ENCODE measurements around the gene GSAP.

Gene GSAP

DNA sequence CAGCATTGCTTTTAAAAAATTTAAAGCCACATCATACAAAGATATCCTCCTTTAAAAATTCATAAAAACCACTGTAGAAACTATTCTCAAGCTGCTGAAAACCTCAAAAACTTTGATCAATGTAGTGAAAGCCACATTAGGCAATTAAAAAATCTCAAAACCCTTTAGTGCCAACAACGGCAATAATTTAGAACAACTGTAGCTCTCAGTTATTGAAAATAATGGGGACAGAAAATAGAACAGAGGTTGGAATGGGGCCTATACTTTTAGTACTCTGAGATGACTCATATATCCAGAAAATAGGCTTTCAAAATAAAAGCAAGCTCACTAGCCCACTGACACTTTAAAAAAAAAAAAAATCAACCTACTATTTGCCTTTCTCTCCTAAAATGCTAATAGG is 87.5 kb downstream of the GSAP start:
- no peak for DNase-seq (ENCODE audit: low spot score)

DNA sequence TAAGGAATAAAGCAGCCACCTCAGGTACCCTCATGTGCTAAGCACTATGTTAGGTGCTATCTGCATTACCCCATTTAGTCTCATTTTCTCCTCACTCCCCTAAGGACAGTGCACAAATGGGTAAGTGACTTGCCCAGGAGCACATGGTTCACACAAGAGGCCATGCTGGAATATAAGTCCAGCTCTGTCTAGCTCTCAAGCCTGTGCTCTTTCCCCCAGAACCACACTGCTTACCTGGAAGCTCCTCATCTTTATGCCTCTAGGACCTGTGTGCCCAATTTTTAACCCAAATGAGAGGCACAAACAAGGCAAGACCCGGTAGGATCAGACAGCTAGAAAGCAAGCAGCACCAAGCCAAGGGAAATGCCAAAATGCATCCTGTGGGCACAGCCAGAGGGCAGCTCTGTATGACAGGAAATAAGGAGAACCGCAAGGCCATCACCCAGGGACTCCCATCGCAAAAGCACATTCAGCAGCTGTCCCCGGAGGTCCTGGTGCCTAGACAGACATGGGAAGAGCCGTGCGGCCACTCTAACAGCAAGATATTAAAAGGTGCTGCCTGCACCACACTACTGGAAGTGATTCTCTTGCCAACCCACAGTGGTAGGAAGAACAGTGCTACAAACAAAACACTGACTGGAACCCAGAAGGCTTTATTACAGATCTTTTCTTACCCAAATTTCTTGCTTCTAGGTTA is 88.1 kb downstream of the GSAP start:
- peak; percentile 17 for DNase-seq (ENCODE audit: low spot score)

DNA sequence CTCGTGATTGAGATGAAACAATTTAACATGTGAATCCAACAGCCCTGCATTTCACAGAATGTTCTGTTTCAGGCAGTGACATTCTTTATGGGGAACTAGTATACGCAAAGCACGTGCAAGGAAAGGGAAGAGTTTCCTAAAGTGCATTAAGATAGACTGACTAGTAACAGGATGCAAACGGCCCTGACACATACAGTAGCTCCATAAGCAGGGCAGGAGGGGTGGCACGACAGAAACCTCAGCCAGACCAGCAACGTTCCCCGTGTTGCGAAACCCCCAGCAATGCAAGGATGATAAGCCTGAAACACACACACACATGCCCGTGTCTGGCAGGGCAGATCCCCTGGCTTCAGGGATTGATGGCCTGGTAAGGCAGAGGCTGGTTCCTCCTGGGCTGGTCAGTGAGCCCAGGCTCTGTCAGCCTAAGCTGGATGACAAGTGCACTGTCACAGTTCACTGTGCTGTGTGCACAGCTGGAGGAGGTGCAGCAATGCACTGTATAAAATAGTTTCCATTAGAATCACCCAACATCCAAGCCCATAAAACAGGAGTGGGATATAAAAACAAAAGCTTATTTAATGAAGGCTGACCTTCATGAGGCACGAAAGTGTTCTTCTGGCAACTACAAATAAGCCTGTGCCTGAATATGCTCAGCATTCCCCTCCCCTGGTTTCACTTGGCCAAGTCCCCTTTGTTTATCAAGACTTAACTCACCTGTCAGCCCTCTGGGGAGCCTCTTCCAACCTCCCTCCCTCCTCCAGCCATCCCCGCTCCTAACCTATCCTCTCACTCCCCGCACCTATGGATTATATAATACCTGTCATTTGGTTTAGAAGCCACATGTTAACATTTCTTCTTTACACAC is 88.8 kb downstream of the GSAP start:
- no peak for DNase-seq (ENCODE audit: low spot score)

DNA sequence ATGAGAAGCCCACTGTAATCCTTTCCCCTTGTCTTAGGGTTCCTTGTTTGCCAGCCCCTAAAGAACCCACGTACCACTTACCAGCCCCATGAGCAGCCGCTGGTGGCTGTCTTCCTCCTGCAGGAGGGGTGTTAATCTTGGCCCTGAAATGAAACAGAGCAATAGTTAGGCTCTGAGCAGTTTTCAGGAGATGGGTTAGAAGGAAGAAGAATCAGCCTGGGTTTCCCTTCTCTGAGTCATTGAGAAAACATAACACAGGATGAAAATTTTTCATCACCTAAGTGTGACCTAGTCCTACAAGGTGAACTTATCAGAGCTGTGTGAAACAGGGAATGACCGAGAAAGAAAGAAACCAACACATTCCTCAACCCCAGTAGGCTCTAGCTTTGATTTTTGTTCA is 90.0 kb downstream of the GSAP start:
- DNase-seq (ENCODE audit: low spot score): no peak

DNA sequence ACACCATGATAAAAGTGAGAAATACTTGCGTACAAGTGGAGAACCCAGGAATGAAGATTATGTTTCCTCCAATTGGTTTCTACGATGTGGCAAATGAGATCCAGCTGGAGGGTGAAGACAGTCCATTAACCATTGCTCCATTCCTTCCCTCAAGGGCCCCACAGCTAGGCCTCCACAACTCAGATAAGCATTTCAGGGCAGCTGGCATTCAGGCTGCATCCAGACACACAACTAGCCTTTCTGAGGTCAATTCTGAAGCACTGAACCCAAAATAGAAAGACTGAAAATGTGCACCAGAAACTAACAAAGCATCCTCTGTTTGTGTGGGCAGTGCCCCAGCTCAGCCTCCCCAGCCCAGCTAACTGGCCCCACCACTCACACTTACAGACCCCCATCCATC is 94.8 kb downstream of the GSAP start:
- no peak for DNase-seq (ENCODE audit: low spot score)

DNA sequence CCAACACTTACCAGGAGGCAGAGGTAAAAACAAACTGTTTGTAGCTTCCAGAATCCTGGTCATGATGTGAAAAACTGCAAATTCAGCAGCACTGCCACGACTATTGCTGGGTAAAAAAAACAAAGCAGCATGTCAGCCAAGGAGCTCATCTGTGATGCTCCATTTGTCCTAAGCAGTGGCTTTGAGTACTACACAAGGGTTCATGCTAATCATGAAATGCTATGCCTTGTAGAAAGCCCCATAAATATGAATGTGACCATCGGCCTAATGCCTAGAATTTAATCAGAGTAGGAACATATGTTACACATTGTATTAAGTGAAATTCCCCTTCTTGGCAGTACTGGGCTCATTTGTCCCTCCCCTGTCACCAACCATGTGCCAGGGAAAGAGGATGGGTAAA is 95.4 kb downstream of the GSAP start:
- DNase-seq (ENCODE audit: low spot score): no peak

DNA sequence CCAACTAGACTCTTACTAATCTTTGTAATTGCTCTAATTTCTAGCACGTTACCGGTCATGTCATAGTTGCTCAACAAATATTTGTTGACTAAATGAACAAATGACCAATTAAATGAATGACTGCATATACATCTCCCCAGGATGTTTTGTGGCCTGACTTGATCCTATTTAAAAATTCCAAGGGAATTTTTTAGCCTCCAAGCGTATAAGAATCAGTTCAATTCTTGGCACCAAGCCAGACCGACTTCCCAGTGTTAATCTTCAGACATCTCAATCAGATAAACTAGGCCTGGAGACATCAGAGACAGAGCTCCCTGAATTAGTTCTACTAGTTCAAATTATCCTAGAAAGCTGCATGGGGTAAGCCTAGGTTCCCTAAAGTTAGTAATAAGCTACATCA is 96.0 kb downstream of the GSAP start:
- no peak for DNase-seq (ENCODE audit: low spot score)

DNA sequence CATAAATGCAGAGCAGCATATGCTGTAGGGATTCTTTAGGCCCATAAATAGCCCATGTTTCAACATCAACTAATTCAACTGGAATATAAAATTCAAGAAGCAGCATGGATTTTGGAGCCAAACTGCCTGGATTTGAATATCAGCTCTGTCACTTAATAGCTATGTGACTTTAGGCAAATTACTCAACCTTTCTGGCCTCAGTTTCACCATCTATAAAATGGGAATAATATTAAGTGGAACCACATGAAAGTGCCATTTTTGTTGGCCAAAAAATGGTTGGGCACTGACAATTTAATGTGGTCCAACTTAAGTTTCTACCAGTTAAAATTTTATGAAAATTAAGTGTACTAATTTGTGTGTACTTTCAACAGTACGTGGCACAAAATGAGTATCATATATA is 98.1 kb downstream of the GSAP start:
- DNase-seq (ENCODE audit: low spot score): no peak

DNA sequence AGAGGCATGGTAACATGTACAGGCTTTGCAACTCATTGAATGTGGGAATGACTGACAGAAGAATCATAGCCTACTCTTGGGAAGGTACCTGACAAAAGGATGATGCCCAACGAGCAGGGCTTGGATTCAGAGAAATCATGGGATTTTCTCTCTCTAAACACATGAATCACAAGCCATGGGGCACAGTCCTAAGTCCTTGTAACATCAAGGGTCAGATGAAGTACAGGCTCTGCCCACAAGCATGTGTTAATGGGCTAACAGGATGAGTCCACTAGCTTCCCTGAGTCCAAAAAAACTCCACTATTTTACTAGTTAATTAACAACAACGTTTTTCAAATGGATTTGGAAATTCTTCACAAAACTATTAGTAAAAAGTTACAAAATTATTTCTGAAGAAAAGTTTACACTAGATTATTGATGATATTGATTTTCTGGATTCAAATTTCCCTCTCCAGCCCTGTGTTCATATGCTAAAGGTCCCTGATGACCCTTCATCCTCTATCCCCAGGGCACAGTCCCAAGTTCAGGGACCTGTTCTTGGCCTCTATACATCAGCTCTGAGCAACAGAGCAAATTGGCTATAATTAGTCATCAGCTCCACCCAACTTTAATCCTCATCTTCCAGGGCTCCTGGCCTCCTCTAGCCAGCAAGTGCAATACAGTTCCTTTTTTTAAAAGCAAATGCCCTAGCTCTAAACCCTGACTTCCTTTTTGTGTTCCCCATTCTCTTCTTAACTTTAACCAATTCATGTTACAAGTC is 99.8 kb downstream of the GSAP start:
- no peak for DNase-seq (ENCODE audit: low spot score)

DNA sequence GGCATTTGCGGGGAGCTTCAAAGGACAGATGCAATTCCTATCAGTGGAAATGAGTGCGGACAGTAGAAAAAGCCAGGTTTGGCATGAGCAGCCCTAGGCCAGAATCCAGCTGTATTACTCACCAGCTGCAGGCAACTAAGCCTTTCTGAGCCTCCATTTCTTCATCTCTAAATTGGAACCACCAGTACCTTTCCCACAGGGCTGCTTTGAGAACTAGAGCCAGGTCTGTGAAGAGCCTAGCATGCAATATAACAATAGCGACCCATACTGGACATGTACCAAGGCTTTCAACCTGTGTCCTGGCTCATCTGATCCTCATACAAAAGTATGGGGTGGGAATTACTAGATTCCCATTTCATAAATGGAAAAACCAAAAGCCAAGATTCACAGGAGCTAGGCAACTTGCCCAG is 101.0 kb downstream of the GSAP start:
- no peak for DNase-seq (ENCODE audit: low spot score)

DNA sequence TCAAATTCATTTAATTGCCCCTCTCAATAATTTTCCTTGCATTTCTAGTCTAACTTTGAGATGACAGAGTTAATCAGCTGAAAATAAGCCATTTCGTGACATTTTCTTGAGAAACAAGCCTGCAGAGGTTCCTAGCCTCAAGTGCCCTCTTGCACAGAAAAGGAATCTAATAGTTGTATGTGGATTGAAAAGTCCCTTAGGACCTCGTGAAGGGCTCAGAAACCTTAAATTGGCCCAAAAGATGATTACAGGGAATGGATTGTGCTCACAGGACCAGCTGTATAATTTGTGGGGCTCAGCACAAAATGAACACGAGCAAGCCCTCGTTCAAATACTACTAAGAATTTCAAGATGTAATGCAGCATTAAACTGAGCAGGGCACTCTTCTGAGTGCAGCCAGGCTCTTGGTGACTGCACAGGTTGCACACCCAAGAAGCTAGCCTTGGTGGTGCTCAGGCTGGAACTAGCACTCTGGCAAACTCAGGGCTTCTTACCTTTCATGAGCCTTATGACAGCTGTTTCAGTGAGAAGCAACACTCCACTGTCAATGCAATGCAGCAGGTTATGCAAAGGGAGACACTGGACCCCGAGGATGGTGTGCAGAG is 102.2 kb downstream of the GSAP start:
- DNase-seq (ENCODE audit: low spot score): no peak

DNA sequence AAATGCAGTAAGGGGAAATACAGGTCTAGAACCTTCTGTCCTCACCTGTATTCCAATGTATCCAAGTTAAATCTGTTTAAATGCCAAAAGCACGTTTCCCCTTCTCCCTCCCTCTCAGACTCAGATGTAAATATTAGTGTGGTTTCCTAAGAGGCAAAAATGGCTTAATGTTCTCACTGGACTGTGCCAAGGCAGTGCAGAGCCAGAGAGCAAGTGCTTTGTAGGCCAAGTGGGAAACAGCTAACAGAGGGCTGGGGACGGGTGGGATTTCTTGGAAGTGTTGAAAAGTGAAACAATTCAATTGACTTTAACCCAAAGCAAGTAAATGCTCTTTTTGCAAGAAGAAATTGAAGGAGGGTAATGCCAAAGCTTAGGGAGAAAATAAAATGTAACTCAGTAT is 103.1 kb downstream of the GSAP start:
- no peak for DNase-seq (ENCODE audit: low spot score)

DNA sequence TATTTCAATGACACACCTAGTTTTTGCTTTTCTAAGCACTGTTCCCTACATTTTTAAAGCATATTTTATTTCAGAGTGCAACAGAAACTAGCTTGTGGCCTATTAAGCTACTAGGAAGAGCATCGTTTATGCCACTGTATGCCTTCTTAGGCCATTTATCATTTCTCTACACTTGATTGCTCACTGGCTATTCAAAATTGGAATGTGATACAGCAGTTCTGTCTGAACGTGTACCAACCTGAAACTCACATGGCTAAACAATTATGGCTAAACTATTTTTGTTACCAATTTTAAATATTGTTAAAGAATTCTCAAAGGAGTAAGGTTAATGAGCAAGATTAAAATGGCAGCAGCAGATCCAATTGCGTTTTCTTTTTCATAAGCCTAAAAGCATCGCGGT is 105.2 kb downstream of the GSAP start:
- DNase-seq (ENCODE audit: low spot score): no peak

DNA sequence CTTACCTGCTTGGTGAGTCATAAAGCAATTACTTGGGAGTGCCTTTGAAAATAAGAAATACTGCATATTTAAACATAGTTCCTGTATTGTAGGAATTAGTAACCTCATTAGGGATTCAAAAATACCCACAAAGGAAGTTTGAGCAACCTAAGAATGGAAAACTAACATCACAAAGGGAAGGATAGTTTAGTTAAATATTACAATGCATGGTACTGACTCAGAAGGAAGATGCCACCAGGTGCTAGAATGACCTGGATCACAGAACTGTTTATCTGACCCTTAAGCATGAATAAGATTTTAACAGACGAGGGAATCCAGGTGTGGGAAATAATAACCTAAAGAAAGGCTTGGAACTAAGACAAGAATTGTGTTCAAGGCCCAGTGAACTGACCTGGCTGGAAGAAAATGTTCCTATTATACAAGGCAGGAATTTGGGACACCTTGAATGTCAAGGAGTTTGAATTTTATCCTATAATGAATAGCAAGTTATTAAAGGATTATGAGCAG is 106.4 kb downstream of the GSAP start:
- no peak for DNase-seq (ENCODE audit: low spot score)

DNA sequence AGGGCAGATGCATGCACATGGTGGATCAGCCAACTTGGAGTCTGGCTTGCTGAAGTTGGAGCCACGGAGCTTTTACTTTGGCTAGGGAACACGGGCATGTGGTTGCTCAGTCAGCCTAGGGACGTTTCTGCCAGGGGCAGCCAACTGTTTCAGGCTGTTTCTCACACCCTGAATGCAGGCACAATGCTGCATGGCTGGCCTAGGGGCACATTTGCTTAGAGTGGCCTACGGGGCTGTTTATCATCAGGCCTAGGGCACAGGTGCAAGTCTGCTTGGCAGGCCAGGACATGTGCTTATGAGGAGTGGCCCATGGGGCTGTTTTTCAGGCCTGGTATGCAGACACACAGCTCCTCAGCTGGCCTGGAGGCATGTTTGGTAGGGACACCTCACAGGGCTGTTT is 107.4 kb downstream of the GSAP start:
- DNase-seq (ENCODE audit: low spot score): no peak

DNA sequence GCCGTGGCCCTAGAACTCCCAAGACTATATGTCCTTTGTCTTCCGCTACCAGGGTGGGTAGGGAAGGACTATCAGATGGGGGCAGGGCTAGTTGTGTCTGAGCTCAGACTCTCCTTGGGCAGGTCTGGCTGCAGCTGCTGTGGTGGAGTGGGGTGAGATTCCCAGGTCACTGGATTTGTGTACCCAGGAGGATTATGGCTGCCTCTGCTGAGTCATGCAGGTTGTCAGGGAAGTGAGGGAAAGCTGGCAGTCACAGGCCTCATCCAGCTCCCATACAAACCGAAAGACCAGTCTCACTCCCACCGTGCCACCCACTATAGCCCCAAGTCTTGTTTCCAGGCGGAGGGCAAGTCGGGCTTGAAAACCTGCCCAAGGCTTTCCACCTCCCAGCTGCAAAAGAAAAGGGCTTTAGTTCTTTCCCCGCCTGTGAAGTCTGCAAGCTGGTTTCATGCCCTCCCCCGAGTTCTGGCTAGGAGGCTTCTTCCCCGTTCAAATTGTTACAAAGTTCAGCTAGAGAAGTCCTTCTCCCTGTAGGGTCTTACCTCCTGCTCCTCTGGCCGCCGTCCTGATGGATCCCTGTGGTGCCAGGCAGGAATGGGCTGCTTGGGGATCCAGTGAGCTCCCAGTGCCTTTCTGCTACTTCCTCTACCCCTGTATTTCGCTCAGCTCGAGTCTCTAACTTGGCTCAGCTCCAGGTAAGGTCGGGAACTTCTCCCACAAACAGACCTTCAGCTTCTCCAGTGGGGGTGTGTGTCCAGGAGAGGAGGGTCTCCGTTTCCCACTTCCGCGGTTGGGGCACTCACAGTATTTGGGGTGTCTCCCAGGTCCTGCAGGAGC is 109.7 kb downstream of the GSAP start:
- no peak for DNase-seq (ENCODE audit: low spot score)

DNA sequence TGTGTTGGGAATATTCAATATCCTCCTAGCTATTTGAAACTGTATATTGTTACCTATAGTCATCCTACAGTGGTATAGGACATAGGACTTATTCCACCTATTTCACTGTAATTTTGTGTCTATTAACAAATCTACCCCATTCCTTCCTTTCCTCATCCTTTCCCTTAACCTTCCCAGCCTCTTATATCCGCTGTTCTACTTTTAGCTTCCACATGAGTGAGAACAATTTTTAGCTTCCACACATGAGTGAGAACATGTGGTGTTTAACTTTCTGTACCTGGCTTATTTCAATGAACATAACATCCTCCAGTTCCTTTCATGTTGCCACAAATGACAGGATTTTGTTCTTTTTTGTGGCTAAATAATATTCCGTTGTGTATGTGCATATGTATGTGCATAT is 120.6 kb downstream of the GSAP start:
- DNase-seq (ENCODE audit: low spot score): no peak

DNA sequence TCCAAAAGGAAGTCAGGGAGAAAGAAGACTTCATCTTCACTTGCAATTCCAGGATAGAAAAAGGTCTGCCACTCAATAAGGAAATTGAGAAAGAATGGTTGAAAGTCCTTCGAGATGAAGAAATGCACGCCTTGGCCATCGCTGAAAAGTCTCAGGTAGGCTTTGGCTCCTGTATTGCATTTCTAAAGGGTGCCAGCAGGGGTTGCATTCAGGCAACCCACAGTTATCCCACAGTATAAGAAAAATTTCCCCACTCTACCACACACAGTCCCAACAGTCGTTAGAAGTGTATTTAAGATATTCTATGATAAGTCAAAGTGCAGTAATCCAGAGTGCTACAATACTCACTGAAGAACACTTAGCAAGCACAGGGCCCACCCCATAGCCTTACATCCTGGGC is 123.1 kb downstream of the GSAP start:
- no peak for DNase-seq (ENCODE audit: low spot score)

DNA sequence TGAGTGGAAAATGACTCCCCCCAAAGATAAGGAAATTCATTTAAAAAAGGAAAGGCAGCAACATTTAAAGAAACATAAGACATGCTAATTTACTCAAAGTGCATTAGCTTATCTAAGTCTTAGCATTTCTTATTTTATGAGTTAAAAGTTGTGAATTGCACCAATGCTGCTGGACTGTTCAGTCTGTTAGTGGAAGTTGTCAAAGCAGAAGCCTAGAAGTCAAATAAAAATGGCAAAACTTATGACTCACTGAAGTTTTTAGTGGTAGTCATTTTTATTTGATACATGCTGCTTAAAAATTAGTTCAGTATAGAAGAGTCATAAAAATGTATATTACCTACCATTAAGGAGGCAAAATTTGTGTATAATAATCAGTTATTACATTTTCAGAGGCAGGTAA is 125.7 kb downstream of the GSAP start:
- no peak for DNase-seq (ENCODE audit: low spot score)

DNA sequence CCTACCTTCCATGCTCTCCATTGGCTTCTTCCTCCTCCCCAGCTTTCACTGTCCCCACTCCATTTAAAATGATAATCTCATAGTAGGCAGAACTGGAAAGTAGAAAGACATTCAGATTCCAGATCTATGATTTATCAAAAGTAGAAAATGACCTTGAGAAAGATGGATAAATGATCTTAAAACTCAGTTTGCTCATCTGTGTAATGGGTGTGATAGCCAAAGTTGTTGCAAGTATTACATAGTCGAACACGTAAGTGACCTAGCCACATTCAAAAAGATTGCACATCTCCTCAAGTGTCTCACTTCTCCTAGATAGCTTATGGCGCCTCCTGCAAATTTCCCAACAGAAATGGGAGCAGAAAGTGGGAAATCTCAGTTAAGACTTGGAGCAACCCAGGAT is 126.8 kb downstream of the GSAP start:
- DNase-seq (ENCODE audit: low spot score): no peak

DNA sequence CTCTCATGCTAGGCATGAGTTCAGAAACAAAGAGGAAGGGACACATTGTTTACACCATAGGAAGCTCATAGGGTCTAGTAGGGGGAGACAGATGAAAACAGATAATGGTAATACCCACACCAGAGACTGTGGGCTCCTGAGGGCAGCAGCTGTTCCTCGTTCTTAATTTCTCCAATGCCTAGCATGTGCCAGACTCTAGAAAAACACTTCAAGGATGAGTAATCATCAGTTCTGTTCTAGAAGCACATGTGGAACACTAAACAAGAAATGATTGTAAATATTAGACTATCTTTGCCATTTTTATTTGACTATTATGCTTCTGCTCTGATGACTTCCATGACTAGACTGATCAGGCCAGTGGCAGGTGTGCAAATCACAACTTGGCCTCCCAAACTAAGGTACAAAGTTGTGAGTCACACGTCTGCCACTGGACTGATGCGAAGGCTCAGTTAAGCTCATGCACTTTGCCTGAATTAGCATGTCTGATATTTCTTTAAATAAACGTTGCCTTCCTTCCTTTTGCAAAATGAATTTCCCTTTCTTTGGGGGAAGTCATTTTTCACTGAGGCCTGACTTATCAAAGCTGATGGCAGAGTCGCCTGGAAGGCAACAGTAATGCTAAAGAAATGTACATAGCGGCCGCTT is 127.4 kb downstream of the GSAP start:
- DNase-seq (ENCODE audit: low spot score): no peak
